Left renal pelvis (tissue), 4 donors: ENCODE data around the gene DPM3. TPM values are rescaled to one million over a fixed set of nuclear protein-coding genes. Genes with fewer than 3 reads are reported as not detected.
"Not testable (repeated sequence)": the region's sequence is repeated elsewhere in the genome, so short reads cannot be mapped to it uniquely, and the experiment has no call there.

Source experiments
- DNase-seq, 4 donors: peaks; one replicate each; pipeline ENCODE4 v3.0.0-alpha.2; 2013; ENCODE audit warnings: low read depth in 4 of 4, low spot score in 3 of 4
- polyA plus RNA-seq, 4 donors: library from polyadenylated mRNA; unstranded; fragments of 120-200 nt; gene quantifications; one replicate each; pipeline ENCODE4 v1.2.1, GENCODE V29; 2013; ENCODE audit not compliant: insufficient read length in 4 of 4

Gene DPM3
- polyA plus RNA-seq, 4 donors: 29.4 to 49.8 (median 31.4) TPM

DNA sequence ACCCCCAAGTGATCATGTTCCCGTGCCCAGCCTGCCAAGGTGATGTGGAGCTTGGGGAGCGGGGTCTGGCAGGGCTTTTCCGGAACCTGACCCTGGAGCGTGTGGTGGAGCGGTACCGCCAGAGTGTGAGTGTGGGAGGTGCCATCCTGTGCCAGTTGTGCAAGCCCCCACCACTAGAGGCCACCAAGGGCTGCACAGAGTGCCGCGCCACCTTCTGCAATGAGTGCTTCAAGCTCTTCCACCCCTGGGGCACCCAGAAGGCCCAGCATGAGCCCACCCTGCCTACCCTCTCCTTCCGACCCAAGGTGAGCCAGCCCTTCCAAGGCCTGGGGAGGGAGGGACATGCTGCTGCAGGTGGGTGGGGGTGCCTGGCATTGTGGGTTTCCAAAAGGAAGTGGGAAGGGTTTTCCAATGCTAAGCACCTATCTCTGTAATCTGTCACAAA lies 35.6 kb upstream of the DPM3 start:
- no peak for DNase-seq

DNA sequence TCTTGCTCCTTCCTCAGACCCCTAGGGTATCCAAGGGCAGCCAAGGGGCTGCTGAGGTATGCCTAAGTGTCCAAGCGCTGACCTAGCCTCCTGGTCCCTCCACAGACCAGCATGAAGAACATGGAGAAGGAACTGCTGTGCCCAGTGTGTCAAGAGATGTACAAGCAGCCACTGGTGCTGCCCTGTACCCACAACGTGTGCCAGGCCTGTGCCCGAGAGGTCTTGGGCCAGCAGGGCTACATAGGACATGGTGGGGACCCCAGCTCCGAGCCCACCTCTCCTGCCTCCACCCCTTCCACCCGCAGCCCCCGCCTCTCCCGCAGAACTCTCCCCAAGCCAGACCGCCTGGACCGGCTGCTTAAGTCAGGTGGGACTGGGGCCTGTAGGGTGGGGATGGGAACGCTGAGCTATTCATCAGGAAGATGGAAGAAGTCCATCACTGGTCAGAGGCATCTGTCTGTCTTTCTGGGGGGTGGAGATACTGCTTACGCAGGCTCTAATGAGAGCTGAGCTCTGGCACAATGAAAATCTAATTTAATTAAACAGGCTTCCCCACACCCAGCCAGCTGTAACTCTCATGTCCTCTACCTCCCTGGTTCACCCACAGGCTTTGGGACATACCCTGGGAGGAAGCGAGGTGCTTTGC lies 35.1 kb upstream of the DPM3 start:
- no peak for DNase-seq

DNA sequence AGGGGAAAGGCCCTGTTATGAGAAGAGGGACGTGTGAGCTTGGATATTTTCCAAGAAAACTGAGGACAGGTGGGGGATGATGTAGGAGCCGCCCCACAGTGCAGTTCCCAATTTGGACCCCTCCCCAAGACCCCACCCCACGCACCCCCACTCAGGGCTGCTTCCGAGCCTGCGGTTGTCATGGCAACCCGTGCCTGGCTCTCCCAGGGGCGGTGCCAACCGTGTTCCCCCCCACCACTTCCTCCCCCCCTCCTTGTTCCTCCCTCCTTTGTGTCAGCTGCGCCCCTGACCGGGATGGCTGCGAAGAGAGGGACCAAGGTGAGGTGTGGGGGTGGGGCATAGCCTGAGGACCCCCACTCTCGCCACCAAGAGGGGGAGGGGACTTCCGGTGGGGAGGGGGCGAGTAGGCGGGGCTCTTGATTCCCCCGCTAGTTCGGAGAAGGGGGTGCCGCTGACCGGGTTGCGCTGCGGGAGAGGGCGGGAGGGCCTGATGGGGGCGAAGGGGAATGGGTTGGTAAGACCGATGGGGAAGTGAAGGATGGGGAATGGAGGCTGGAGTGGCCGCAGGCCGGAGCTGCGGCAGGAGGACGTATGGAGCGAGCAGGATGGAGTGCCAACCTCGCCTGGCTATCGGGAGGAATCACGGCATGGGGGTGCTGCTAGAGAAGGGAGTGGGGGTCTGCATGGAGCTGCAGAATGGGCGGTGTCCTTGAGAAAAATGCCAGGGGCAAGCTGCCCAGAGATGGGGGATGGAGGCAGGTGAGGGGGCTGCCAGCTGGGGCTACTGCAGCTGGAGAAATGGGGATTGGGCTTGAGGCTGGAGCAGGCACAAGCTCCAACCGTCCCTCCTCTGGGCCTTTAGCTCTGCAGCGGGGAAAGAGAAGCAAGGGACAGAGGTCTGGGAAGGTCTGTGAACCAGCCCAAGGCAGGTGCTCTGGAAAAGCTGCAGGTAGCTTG lies 34.3 kb upstream of the DPM3 start:
- no peak for DNase-seq

DNA sequence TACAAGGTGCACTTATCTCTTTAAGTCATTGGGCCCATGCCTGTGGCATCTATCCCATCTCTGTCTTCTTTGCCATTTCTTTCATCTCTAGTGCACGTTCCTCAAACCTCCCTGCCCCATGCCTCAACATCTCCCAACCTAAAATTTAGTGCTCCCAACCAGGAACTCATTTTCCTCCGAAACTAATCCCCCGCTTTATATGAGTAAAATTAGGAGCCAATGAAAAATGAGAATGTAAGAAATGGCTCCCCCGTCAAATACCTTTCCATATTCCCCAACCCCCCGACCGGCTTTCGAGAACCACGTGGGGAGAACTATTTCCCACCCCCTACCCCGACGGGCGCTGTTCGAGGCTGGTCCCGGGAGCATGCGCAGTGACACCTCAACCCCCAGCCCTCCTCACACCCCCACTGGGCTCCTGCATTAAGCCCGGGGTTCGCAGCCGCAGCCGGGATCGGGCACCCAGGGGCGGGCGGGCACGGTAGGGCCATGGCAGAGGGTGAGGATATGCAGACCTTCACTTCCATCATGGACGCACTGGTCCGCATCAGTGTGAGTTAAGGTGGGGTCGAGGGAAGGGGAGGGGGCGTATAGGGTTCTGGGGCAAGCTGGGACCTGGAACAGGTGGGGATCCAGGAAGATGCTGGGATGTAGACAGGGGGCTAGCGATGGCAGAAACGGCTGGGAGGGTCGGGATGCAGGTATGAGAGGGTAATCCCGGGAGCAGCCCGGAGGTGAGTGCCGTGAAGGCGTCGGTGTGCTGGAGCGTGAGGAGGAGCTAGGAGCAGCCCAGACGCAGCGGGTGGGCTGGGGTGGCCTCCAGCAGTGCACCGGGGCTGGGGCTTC lies 33.4 kb upstream of the DPM3 start, which contains the start of gene TRIM46:
TSS of gene TRIM46 (plus strand) at position 372 of the 846 bp plus-strand sequence. CDS start at position 490, 118 bp downstream.
- no peak for DNase-seq

DNA sequence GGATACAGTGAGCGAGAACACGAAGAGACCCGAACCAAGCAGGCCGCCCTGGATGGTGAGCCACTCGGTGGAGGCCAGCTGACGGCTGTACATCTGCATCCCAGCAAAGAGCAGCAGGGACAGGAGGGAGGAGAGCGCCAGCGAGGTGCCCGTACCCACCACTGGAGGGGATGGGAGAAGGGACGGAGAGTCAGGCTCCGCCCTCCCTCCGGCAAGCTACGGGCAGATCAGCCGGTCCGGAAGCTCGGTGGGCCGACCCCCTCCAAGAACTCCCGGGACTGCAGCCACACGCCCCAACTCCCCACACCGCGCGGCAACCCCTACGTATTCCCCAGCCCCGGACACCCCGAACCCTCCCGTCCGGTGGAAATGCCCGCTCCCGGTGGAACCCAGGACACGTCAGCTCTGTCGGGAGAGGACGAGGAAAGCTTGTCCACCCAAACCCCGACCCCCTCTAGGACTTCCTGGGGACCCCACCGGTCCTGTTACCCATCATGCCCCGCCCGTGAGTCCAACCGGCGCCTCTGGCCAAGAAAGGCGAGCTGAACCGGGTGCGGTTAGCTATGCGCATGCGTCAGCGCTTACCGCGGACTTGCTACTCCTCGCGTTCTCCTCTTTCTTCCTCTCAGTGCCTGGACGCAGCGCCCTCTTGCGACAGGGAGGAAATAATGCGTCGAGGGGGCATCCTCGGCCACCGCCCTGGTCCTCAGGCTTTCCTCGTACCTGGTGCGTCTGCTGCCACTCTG lies 32.6 kb upstream of the DPM3 start, which contains the start of gene KRTCAP2:
TSS of gene KRTCAP2 (minus strand) at position 573 of the 746 bp plus-strand sequence. CDS start at position 493, 80 bp downstream.
- peak in 3 of 4 donors; percentile 88 to 92 (median 92) for DNase-seq

DNA sequence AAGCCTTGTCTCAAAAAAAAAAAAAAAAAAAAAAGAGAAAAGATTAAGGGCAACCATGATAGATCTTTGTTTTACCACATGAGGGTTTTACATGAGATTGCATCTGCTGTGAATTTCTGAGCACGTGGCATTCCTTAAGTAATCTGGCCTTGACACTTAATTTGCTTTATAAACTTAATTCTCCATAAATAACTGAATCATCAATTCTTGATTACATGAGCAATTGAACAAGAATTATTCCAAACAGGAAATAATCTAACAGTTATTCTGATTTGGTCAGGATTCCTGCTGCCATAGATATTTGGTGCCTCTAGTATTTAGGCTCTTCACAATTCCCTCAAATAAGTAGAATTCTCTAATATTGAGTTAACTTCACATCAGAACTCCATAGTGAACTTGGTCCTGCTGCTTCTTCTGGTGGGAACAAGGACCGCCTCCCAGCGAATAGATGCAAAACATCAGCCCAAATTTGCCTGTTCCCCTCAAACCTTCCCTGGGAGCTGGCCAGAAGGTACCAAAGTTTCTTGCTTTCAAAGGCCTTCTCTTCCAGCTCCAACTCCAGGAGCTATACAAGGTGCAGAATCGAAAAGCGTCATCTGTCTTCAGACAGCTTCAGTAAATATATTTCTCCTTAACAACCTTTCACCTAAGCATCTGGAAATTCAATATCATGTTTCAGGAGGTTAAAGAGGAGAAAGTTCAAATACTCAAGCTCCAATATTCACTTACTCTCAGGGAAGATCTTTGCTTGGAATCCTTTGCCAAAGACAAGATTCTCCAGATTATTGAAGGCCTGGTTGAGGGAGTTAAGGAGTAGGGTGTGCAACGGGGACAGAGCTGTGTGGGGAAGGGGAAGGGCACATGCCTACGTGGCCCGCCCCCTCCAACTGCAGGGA lies 31.8 kb upstream of the DPM3 start:
- DNase-seq: no peak

DNA sequence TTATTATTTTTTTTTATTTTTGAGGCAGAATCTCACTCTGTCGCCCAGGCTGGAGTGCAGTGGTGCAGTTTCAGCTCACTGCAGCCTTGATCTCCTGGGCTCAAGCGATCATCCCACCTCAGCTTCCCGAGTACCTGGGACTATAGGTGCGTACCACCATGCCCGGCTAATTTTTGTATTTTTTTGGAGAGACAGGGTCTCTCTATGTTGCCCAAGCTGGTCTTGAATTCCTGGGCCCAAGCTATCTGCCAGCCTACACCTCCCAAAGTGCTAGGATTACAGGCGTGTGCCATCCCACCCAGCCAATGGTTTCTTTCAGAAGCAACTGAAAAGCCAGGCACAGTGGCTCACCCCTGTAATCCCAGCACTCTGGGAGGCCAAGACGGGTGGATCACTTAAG lies 30.5 kb upstream of the DPM3 start:
- no peak for DNase-seq

DNA sequence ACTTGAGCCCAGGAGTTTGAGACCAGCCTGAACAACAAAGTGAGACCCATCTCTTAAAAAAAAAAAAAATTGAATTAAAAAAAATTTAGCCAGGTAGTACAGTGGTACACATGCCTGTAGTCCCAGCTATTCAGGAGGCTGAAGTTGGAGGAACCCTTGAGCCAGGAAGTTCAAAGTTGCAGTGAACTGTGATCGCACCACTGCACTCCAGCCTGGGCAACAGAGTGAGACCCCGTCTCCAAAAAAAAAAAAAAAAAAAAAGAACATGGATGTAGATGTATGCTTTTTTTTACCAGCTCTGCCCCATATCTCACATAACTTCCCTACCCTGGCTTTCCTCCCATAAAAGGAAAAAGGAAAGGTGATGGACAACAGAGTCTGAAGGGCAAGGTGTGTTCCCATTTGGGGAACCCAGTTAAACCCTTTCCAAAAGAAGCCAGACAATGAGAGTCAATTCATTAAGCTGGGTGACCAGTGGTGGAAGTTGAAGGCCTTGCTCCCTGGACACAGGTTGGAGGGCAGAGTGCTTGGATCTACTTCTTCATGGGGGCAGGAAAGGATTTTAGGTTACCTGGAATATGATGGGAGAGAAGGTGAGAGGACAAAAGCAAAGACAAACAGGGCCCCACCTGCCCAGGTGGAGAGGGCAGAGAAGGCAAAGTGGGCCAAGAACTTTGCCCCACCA lies 29.9 kb upstream of the DPM3 start:
- no peak for DNase-seq

DNA sequence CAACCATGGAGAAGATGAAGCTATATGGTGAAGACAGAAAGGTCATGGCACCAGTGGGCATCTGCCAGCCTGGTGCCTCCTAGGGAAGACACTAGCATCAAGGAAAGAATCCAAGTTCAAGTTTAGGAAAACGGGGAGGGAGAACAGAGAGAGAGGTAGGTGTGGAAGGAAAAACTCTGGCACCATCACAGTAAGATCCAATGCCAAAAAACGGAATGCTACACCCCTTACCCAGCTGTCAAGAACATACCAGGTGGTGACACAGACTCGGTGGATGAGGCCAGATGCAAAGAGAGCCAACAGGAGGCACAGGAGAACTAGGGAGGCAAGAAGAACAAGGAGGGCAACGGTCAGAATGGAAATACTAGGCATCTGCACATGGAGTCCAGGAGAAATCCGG lies 29.2 kb upstream of the DPM3 start:
- no peak for DNase-seq

DNA sequence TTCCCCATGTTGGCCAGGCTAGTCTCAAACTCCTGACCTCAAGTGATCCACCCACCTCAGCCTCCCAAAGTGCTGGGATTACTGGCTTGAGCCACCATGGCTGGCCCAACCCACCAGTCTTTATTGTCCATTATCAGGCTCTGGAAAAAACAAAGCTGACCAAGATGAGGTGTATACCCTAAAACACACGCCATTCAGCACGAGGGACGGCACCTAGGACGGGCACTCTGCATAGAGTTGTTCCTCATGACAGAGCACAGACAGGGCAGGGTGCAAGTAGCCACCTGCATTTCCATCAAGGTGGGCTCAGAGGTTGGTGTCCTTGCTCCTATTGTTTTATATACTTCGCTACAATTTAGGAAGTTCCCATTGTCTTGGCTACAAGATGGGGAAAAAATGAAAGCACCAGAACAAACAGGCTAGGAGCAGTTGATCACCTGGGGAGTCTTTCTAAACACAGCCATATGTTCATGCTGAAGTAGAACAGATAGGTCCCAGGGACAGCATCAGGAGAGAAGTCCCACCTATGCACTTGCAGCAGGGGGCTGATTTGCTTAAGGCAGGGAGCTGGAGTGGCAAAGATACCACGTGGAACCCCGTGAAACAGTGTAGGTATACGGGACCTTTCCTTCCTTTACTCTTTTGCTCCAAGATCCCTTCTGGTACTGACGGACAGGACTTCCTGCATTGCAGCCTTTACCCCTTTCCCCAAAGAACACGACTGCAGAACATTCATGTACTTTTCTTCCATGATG lies 28.3 kb upstream of the DPM3 start:
- no peak for DNase-seq

DNA sequence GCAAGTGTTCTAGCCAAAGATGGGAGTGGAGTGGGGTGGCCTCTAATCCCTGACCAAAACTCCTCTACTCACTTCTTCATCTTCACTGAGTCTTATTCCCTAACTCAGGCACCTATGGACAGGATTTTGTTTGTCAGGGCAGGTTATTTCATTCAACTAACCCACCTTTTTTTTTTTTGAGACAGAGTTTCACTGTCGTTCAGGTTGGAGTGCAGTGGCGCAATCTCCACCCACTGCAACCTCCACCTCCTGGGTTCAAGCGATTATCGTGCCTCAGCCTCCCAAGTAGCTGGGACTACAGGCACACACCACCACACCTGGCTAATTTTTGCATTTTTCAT lies 27.7 kb upstream of the DPM3 start:
- DNase-seq: not testable (repeated sequence)

DNA sequence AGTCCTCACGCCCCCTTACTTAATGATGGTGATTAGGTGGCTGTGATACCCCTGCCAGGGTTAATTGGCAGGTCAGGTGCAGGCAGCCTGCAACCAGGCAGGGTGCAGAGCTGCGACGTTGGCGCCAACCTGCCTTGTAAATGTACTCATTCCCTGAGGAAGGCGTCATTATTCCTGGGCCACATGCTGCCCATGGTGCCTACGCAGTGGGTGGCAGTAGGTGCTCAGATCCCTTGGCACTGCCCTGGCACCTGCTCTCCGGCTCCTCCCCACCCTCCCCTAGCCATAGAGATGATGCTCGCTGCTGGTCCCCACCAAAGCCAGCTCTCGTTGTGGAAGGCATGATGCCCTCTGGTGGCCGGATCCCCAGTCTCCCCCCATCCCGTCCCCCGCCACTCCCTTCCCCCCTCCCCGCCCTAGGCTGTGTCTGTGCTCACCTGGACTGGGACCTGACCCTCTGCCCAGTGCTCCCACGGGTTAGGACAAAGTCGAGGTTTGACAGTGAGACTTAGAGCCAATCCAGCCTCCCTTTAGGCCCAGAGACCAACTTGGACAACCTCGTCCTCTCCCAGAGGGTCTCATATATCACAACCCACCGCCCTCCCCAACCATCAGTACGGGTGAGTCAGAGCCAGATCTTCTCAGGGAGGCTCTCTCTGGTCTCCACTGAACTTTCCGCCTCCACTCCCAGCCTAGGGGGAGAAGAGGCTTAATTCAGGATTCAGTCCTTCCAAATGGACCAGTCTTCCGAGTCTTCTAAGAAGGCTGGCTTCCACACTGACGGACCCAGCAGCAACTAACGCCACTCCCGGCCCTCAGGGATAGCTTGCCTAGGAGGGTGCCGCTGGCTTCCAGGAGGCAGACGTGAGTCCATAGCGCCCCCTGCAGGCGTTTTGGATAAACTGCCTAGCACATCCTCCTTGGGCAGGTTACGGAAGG lies 27.1 kb upstream of the DPM3 start:
- DNase-seq: no peak

DNA sequence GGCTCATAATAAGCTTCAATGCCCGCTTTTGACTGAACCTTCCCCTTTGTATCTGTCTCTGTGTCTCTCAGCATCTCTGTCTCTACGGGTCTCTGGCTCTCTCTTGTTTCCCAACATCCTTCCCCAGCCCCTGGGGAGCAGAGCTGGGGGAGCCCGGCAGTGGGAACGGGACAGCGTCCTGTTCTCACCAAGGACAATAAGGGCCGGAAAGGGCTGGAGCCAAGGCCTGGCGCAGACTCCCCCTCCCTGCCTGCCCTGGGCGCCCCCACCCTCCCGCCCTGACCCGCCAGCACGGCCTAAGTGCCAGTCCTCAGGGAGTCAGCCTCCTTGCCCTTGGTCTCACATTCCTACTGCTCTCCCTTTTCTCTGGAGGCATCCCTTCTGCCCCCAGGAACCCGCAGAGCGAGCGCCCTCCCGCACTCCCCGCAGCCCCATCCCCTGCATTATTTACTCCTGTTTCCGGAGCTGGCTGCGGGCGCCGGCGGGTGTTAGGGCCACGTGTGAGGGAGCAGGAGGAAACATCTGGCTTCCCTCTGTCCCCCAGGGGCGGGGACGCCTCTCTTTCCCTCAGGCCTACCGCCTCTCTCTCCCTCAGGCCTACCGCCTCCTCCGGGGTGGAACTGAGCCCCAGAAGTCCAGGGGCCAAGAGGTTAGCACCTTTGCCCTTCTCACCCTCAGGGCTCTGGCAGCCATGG lies 26.3 kb upstream of the DPM3 start:
- DNase-seq: peak in 1 of 4 donors; percentile 43

DNA sequence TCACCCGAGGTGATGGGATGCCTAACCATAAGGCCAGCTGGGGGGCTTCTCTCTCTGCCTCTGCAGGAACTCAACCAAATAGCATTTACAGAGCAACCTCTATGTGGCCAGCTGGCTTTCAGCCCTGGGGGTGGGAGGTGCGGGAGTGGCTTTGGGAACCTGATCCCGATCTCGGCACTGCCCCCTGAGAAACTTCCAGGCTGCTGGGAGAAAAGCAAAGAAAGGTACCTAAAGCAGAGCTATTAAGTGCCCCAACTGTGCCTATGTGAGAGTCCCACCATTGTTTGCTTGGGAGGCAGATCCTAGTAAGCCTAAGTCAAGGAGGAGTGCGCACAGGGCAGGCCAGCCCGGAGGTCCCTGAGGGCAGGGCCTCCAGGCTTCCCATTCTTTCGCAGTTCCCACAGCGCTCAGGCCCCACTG lies 25.7 kb upstream of the DPM3 start:
- DNase-seq: no peak

DNA sequence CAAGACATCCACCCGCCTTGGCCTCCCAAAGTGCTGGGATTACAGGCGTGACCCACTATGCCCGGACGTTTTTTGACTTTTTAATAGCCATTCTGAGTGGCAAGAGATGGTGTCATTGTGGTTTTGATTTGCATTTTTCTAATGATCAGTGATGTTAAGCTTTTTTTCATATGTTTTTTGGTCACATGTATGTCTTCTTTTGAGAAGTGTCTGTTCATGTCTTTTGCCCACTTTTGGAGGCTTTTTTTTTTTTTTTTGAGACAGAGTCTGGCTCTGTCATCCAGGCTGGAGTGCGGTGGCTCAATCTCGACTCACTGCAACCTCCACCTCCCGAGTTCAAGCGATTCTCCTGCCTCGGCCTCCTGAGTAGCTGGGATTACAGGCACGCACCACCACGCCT lies 24.3 kb upstream of the DPM3 start:
- not testable (repeated sequence) for DNase-seq

DNA sequence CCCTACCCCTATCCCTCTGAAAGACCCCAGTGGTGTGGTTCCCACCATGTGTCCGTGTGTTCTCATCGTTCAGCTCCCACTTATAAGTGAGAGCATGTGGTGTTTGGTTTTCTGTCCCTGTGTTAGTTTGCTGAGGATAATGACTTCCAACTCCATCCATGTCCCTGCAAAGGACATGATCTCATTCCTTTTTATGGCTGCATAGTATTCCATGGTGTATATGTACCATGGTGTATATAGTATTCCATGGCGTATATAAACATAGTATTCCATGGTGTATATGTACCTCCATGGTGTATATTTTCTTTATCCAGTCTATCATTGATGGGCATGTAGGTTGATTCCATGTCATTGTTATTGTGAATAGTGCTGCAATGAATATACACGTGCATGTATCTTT lies 23.5 kb upstream of the DPM3 start:
- not testable (repeated sequence) for DNase-seq
